IPS-15b (cell line): Measurements from ENCODE around the gene ANO4.

Experiments
- H3K27me3 ChIP-seq: one replicate; pipeline ENCODE4 v1.6.1; 2013; ENCODE audit warnings: low read length; ENCODE audit not compliant: control insufficient read depth, insufficient read depth
- H3K36me3 ChIP-seq: one replicate; pipeline ENCODE4 v1.6.1; 2013; ENCODE audit warnings: low read length; ENCODE audit not compliant: control insufficient read depth, insufficient read depth
- H3K4me1 ChIP-seq: one replicate; pipeline ENCODE4 v1.6.1; 2013; ENCODE audit warnings: mild to moderate bottlenecking, low read length; ENCODE audit not compliant: control insufficient read depth, insufficient read depth
- H3K4me3 ChIP-seq: one replicate; pipeline ENCODE4 v1.5.1; 2013; ENCODE audit warnings: low read depth, low read length
- H3K9ac ChIP-seq: one replicate; pipeline ENCODE4 v1.6.1; 2013; ENCODE audit warnings: low read depth, mild to moderate bottlenecking, low read length
- H3K9me3 ChIP-seq: one replicate; pipeline ENCODE4 v1.6.1; 2013; ENCODE audit warnings: mild to moderate bottlenecking, low read length; ENCODE audit not compliant: control insufficient read depth, insufficient read depth

The ANO4 gene

DNA sequence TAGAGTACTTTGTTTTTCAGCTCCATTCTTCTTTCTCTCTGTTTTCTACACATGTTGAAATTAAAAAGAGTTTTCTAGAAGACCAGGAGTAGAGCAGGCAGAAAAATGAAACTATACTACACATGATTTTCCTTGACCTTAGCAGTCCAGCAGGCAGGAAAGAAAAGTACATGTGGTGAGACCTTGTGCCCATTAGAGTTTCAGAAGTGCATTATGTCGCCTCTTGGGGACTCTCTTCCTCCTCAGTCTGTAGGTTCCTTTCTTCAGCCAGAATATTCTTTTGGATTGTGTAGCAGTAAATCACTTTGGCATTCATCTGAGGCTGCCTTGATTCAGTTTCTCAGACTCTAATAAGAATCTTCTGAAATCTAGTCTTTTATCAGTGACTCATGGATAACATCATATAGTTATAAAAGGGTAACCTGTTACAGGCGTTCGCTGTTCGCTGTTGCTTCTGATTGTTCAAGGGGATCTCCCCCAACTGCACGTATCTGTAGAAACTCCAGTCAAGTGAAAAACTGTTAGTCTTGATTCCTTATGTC is 161.8 kb downstream of the ANO4 start:
- Histone ChIP-seq H3K27me3 (no peaks in the 10 kb centered on the region), H3K9ac (no peak overlapping the region), H3K9me3 (no peaks in the 10 kb centered on the region), H3K36me3 (no peaks in the 10 kb centered on the region), H3K4me1 (peaks cover 28% of the 10 kb centered on the region), H3K4me3 (no peak overlapping the region)

GRCh38 chr12:100959481-100959880 is 164.9 kb downstream of the ANO4 start:
- Histone ChIP-seq H3K27me3 (no peaks in the 10 kb centered on the region), H3K9ac (no peak overlapping the region), H3K9me3 (no peaks in the 10 kb centered on the region), H3K4me3 (no peak overlapping the region), H3K36me3 (no peaks in the 10 kb centered on the region), H3K4me1 (peaks cover 19% of the 10 kb centered on the region)

GRCh38 chr12:100962086-100962712 is 167.6 kb downstream of the ANO4 start:
- no peak overlapping the region for H3K4me3 ChIP-seq
- no peaks in the 10 kb centered on the region for H3K9me3 ChIP-seq
- no peaks in the 10 kb centered on the region for H3K27me3 ChIP-seq
- no peak overlapping the region for H3K9ac ChIP-seq
- peaks cover 7% of the 10 kb centered on the region for H3K4me1 ChIP-seq
- H3K36me3 ChIP-seq: no peaks in the 10 kb centered on the region

GRCh38 chr12:100963381-100963780 is 168.8 kb downstream of the ANO4 start:
- Histone ChIP-seq H3K4me1 (peaks cover 7% of the 10 kb centered on the region), H3K9ac (no peak overlapping the region), H3K36me3 (no peaks in the 10 kb centered on the region), H3K4me3 (no peak overlapping the region), H3K27me3 (no peaks in the 10 kb centered on the region), H3K9me3 (no peaks in the 10 kb centered on the region)

GRCh38 chr12:100964028-100964427 is 169.5 kb downstream of the ANO4 start:
- no peaks in the 10 kb centered on the region for H3K36me3 ChIP-seq
- peaks cover 7% of the 10 kb centered on the region for H3K4me1 ChIP-seq
- H3K27me3 ChIP-seq: no peaks in the 10 kb centered on the region
- no peak overlapping the region for H3K9ac ChIP-seq
- H3K4me3 ChIP-seq: no peak overlapping the region
- H3K9me3 ChIP-seq: no peaks in the 10 kb centered on the region

DNA sequence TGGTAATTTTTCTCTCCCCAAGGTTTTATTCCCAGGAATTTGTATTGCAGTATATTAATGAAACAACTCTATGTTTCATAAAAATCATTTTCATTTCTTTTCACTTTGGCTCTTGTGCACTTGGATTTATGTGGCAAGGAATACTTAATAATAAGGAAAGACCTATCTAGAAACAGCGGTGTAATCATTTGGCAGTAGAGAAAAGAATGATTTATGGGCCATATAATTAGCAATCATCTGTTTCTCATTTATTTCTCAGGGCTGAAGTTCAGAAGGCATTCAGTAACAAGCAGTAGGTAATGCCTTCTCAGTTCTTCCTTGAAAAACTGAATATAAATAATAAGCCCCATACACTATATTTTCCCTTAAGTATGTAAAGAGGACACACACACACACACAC is 172.6 kb downstream of the ANO4 start:
- H3K27me3 ChIP-seq: no peaks in the 10 kb centered on the region
- peaks cover 17% of the 10 kb centered on the region for H3K4me1 ChIP-seq
- H3K9me3 ChIP-seq: no peaks in the 10 kb centered on the region
- H3K4me3 ChIP-seq: no peak overlapping the region
- H3K36me3 ChIP-seq: no peaks in the 10 kb centered on the region
- no peak overlapping the region for H3K9ac ChIP-seq

DNA sequence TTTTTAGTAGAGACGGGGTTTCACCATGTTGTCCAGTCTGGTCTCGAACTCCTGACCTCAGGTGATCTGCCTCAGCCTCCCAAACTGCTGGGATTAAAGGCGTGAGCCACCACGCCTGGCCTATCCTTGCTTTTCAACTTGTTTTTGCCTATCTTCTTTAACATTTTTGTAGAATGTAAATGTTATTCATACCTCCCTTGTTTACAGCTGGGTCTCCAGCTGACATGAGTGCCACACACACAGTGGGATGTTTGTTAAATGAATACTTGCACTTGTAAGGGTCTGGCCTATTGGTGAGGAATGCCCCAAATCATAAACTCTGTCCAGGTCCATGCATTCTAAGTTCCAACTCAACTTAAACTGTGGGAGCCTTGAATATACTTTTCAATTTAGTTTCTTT is 176.3 kb downstream of the ANO4 start:
- Histone ChIP-seq H3K4me1 (peaks cover 12% of the 10 kb centered on the region), H3K36me3 (no peaks in the 10 kb centered on the region), H3K9me3 (no peaks in the 10 kb centered on the region), H3K27me3 (no peaks in the 10 kb centered on the region), H3K4me3 (no peak overlapping the region), H3K9ac (no peak overlapping the region)

GRCh38 chr12:100972121-100972520 is 177.5 kb downstream of the ANO4 start:
- Histone ChIP-seq H3K4me1 (peaks cover 12% of the 10 kb centered on the region), H3K9me3 (no peaks in the 10 kb centered on the region), H3K36me3 (no peaks in the 10 kb centered on the region), H3K4me3 (no peak overlapping the region), H3K27me3 (no peaks in the 10 kb centered on the region), H3K9ac (no peak overlapping the region)

DNA sequence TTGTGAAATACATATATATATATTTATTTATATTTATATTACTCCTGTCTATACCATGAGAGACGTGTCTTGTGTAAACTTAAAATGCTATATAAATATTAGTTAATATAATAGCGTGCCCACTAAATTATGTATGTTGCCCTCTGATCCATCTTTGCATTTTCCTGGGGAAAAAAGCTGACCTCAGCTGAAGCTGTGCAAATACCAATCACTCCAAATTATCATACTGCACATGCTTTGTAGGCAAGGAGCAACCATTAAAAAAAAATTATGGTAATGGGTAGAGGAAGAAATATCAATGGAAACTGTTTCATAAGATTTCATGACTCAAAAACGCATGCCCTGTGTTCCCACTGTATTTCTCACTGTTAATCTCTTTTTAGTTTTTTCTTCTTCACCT is 179.8 kb downstream of the ANO4 start:
- peaks cover 12% of the 10 kb centered on the region for H3K4me1 ChIP-seq
- no peaks in the 10 kb centered on the region for H3K36me3 ChIP-seq
- H3K27me3 ChIP-seq: no peaks in the 10 kb centered on the region
- no peaks in the 10 kb centered on the region for H3K9me3 ChIP-seq
- H3K9ac ChIP-seq: no peak overlapping the region
- no peak overlapping the region for H3K4me3 ChIP-seq

DNA sequence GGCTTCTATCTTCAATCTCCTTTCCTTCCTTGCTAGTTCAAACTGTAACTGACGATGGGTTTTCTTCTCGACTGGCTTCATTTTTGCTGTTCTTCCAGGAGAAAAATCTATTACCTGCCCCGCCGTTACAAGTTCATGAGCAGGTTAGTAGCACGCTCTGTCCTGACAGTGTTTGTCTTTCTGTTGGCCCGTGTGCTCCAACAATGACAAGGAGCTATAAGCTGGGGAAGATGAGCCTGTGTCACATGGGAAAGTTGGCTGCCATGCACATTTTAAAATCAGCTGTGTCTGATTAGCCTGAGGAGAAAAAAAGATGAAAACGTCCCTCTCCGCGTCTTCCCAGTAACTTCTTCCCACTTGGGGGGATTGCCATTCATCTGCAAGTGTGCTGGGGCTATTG is 180.2 kb downstream of the ANO4 start:
- H3K9me3 ChIP-seq: no peaks in the 10 kb centered on the region
- no peaks in the 10 kb centered on the region for H3K36me3 ChIP-seq
- no peak overlapping the region for H3K4me3 ChIP-seq
- no peaks in the 10 kb centered on the region for H3K27me3 ChIP-seq
- H3K9ac ChIP-seq: no peak overlapping the region
- peaks cover 12% of the 10 kb centered on the region for H3K4me1 ChIP-seq

GRCh38 chr12:100976735-100977134 is 182.2 kb downstream of the ANO4 start:
- H3K9me3 ChIP-seq: no peaks in the 10 kb centered on the region
- no peak overlapping the region for H3K4me3 ChIP-seq

GRCh38 chr12:100980856-100981255 is 186.3 kb downstream of the ANO4 start:
- Histone ChIP-seq H3K4me1 (no peaks in the 10 kb centered on the region), H3K9ac (no peak overlapping the region), H3K9me3 (no peaks in the 10 kb centered on the region), H3K4me3 (no peak overlapping the region), H3K36me3 (no peaks in the 10 kb centered on the region), H3K27me3 (no peaks in the 10 kb centered on the region)

More at GRCh38 chr12:100976735-100977134, 182.2 kb downstream of the ANO4 start:
- peaks cover 7% of the 10 kb centered on the region for H3K4me1 ChIP-seq
- H3K27me3 ChIP-seq: no peaks in the 10 kb centered on the region
- no peaks in the 10 kb centered on the region for H3K36me3 ChIP-seq
- H3K9ac ChIP-seq: no peak overlapping the region
